ENCODE data around the gene TMEM214. TPM values are rescaled to one million over a fixed set of nuclear protein-coding genes. Genes with fewer than 3 reads are reported as not detected.

The TMEM214 gene
- total RNA-seq, 4 donors from 2014 or later, result 26.7 to 47.7 (median 35.3) TPM

DNA sequence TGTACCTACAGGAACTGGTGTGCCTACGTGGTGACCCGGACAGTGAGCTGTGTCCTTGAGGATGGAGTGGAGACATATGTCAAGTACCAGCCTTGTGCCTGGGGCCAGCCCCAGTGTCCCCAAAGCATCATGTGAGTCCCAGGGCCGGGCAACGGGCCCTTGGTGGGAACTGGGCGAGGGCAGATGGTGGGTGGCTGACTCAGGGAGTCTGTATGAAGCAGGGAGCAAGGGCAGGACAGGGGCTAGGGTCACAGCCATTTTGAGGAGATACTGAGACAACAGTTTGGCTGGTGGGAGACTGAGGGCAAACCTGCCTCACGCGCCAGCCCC is 47.3 kb downstream of the TMEM214 start:
- WGBS, result 30% methylated on average over 4 of the region's 7 CpGs
- intact Hi-C loops (cut with DNase I), result no loop called here
- TF ChIP-seq POLR2A (IDR thresholded peaks at IDR 0.05; ENCODE audit: low read depth) (no peak), EP300 (IDR thresholded peaks at IDR 0.05) (no peak), POLR2AphosphoS5 (IDR thresholded peaks at IDR 0.05) (no peak), CTCF (IDR thresholded peaks at IDR 0.05) (no peak)
- Histone ChIP-seq H3K9me3 (no peaks in the 10 kb centered on the region), H3K36me3 (peaks cover 4 to 27% (median 14%) of the 10 kb centered on the region in 4 donors), H3K27me3 (no peaks in the 10 kb centered on the region), H3K4me3 (peak overlapping the region; percentile 56 to 76 (median 70)), H3K27ac (replicated peaks in 1 of 4) (peak overlapping the region; percentile 98 to 99 (median 98)), H3K4me1 (peaks cover 44 to 97% (median 96%) of the 10 kb centered on the region in 4 donors)
- DNase-seq (ENCODE audit: extremely low spot score), result no peak

DNA sequence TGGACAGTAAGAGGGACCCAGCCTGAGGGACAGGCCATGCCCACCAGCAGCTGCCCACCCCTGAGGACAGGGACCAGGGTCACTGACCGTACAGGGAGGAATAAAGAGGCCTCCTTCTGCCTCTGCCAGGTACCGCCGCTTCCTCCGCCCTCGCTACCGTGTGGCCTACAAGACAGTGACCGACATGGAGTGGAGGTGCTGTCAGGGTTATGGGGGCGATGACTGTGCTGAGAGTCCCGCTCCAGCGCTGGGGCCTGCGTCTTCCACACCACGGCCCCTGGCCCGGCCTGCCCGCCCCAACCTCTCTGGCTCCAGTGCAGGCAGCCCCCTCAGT is 47.8 kb downstream of the TMEM214 start:
- Histone ChIP-seq H3K27ac (replicated peaks in 1 of 4) (peak overlapping the region; percentile 98 to 99 (median 98)), H3K27me3 (no peaks in the 10 kb centered on the region), H3K4me1 (peaks cover 47 to 97% (median 96%) of the 10 kb centered on the region in 4 donors), H3K36me3 (peaks cover 4 to 27% (median 14%) of the 10 kb centered on the region in 4 donors), H3K9me3 (no peaks in the 10 kb centered on the region), H3K4me3 (peak overlapping the region; percentile 56 to 76 (median 70))
- intact Hi-C loops (cut with DNase I), result no loop called here
- 31% methylated on average over 7 of the region's 14 CpGs for WGBS
- no peak for DNase-seq (ENCODE audit: extremely low spot score)
- no peak for TF ChIP-seq CTCF (IDR thresholded peaks at IDR 0.05)
- no peak for TF ChIP-seq POLR2A (IDR thresholded peaks at IDR 0.05; ENCODE audit: low read depth)
- TF ChIP-seq EP300 (IDR thresholded peaks at IDR 0.05), result no peak
- TF ChIP-seq POLR2AphosphoS5 (IDR thresholded peaks at IDR 0.05), result no peak

GRCh38 chr2:27081984-27082772 is 49.4 kb downstream of the TMEM214 start:
- peak overlapping the region; percentile 98 to 99 (median 98) for H3K27ac ChIP-seq (replicated peaks in 1 of 4)

DNA sequence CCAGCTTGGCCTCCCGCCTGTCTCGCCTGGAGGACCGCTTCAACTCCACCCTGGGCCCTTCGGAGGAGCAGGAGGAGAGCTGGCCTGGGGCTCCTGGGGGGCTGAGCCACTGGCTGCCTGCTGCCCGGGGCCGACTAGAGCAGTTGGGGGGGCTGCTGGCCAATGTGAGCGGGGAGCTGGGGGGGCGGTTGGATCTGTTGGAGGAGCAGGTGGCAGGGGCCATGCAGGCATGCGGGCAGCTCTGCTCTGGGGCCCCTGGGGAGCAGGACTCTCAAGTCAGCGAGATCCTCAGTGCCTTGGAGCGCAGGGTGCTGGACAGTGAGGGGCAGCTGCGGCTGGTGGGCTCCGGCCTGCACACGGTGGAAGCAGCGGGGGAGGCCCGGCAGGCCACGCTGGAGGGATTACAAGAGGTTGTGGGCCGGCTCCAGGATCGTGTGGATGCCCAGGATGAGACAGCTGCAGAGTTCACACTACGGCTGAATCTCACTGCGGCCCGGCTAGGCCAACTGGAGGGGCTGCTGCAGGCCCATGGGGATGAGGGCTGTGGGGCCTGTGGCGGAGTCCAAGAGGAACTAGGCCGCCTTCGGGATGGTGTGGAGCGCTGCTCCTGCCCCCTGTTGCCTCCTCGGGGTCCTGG is 50.1 kb downstream of the TMEM214 start:
- peak overlapping the region; percentile 6 to 99 (median 40) for H3K27ac ChIP-seq (replicated peaks in 1 of 4)
- peaks cover 40 to 93% (median 90%) of the 10 kb centered on the region in 4 donors for H3K4me1 ChIP-seq

More at GRCh38 chr2:27081984-27082772, 49.4 kb downstream of the TMEM214 start:
- Histone ChIP-seq H3K4me3 (no peak overlapping the region), H3K9me3 (no peaks in the 10 kb centered on the region), H3K27me3 (no peaks in the 10 kb centered on the region), H3K4me1 (peaks cover 44 to 95% (median 91%) of the 10 kb centered on the region in 4 donors), H3K36me3 (peaks cover 4 to 27% (median 14%) of the 10 kb centered on the region in 4 donors)
- 66% methylated on average over 5 of the region's 38 CpGs for WGBS
- DNase-seq (ENCODE audit: extremely low spot score), result no peak
- TF ChIP-seq CTCF (IDR thresholded peaks at IDR 0.05) (no peak), EP300 (IDR thresholded peaks at IDR 0.05) (no peak), POLR2AphosphoS5 (IDR thresholded peaks at IDR 0.05) (no peak), POLR2A (IDR thresholded peaks at IDR 0.05; ENCODE audit: low read depth) (no peak)
- intact Hi-C loops (cut with DNase I), result no loop called here

More for the DNA sequence above, 50.1 kb downstream of the TMEM214 start:
- no peaks in the 10 kb centered on the region for H3K9me3 ChIP-seq
- peaks cover 4 to 27% (median 14%) of the 10 kb centered on the region in 4 donors for H3K36me3 ChIP-seq
- TF ChIP-seq CTCF (IDR thresholded peaks at IDR 0.05), result no peak
- TF ChIP-seq POLR2AphosphoS5 (IDR thresholded peaks at IDR 0.05), result no peak
- no peak for TF ChIP-seq EP300 (IDR thresholded peaks at IDR 0.05)
- no peak for TF ChIP-seq POLR2A (IDR thresholded peaks at IDR 0.05; ENCODE audit: low read depth)
- no peak for DNase-seq (ENCODE audit: extremely low spot score)
- 74% methylated on average over 15 of the region's 27 CpGs for WGBS
- H3K27me3 ChIP-seq, result no peaks in the 10 kb centered on the region
- intact Hi-C loops (cut with DNase I), result no loop called here
- no peak overlapping the region for H3K4me3 ChIP-seq

Measured in esophagus muscularis mucosa (tissue), 4 donors.